Caco-2 (cell line): ENCODE results near the gene AP3B1. TPM values are rescaled to one million over a fixed set of nuclear protein-coding genes. Genes with fewer than 3 reads are reported as not detected.

ENCODE experiments used
- BruUV-seq: library from RNA; stranded (reverse); fragments of 400-500 nt; replicated peaks from 2 replicates; lab custom pipeline; 2021; lab: Mats Ljungman, UMichigan
- CTCF ChIA-PET: fragments of 300-600 bp; sonication (Branson Sonifier 250); formaldehyde crosslinking; loops from one replicate; lab custom pipeline; 2022; ENCODE audit warnings: antibody characterized with exemption; lab: Charles Lee
- POLR2A ChIA-PET: fragments of 300-600 bp; sonication (Branson Sonifier 250); formaldehyde crosslinking; loops from one replicate; lab custom pipeline; 2022; ENCODE audit warnings: antibody characterized with exemption; lab: Charles Lee
- DNase-seq, 2 experiments: peaks; one replicate each; pipeline versions ENCODE4 v3.0.0 to v3.0.0-alpha.2; 2020 to 2022
- H3K27me3 ChIP-seq: replicated peaks from 2 replicates; pipeline ENCODE4 v1.6.0; 2011; ENCODE audit warnings: low read length; ENCODE audit not compliant: control insufficient read depth, insufficient read depth
- H3K36me3 ChIP-seq: 2 replicates; pipeline ENCODE4 v1.5.1; 2011; ENCODE audit warnings: low read length; ENCODE audit not compliant: control insufficient read depth, insufficient read depth
- H3K4me1 ChIP-seq: fragments of 250-450 bp; sonication (Bioruptor Pico); 2 replicates; pipeline ENCODE4 v1.5.1; 2020; ENCODE audit warnings: mild to moderate bottlenecking
- H3K4me3 ChIP-seq: 2 replicates; pipeline ENCODE4 v1.5.1; 2011; ENCODE audit warnings: low read depth, mild to moderate bottlenecking, control low read depth, low read length
- H3K9me3 ChIP-seq: fragments of 250-450 bp; sonication (Bioruptor Pico); 2 replicates; pipeline ENCODE4 v1.5.1; 2020; ENCODE audit warnings: mild to moderate bottlenecking, moderate library complexity
- H3K27ac Mint-ChIP-seq: one replicate; pipeline ENCODE4 v1.8.0; 2022; ENCODE audit warnings: mixed read lengths; ENCODE audit not compliant: unreplicated experiment
- H3K27me3 Mint-ChIP-seq: one replicate; pipeline ENCODE4 v1.8.0; 2022; ENCODE audit warnings: mixed read lengths; ENCODE audit not compliant: insufficient read depth, unreplicated experiment
- H3K36me3 Mint-ChIP-seq: one replicate; pipeline ENCODE4 v1.8.0; 2022; ENCODE audit warnings: mild to moderate bottlenecking, mixed read lengths; ENCODE audit not compliant: insufficient read depth, unreplicated experiment
- H3K4me1 Mint-ChIP-seq: one replicate; pipeline ENCODE4 v1.8.0; 2022; ENCODE audit warnings: low read depth, mixed read lengths; ENCODE audit not compliant: unreplicated experiment
- H3K4me3 Mint-ChIP-seq: one replicate; pipeline ENCODE4 v1.8.0; 2022; ENCODE audit warnings: mild to moderate bottlenecking, moderate library complexity, mixed read lengths; ENCODE audit not compliant: unreplicated experiment
- H3K9me3 Mint-ChIP-seq: one replicate; pipeline ENCODE4 v1.8.0; 2022; ENCODE audit warnings: mixed read lengths; ENCODE audit not compliant: unreplicated experiment
- CTCF ChIP-seq, 2 experiments: fragments of 200-600 bp in 1 of 2; IDR thresholded peaks; 1 replicate in 1 of 2; 2 replicates in 1 of 2; pipeline versions ENCODE4 v1.5.1 to v1.8.0; 2011 to 2022; ENCODE audit warnings: antibody characterized with exemption in 1 of 2, control low read depth in 1 of 2, inconsistent platforms in 1 of 2, low read depth in 1 of 2, low read length in 1 of 2, mild to moderate bottlenecking in 1 of 2, moderate library complexity in 1 of 2; ENCODE audit not compliant: insufficient read depth in 1 of 2, severe bottlenecking in 1 of 2, unreplicated experiment in 1 of 2
- intact Hi-C: fragments of 100-400 bp; cut with micrococcal nuclease; formaldehyde crosslinking; loops from one replicate; pipeline ENCODE4 v1.10.0; 2022; ENCODE audit not compliant: unreplicated experiment
- total RNA-seq: library from RNA; stranded (reverse); gene quantifications from 2 replicates; pipeline ENCODE4 v1.2.3, GENCODE V29; 2022

Gene AP3B1
- total RNA-seq, 1 experiment from 2014 or later, result 52.7 TPM

GRCh38 chr5:78339617-78340436, 45.3 kb upstream of the AP3B1 start:
- BruUV-seq, result no TSS peak
- Histone ChIP-seq H3K4me3 (no peak overlapping the region), H3K9me3 (peaks cover 3% of the 10 kb centered on the region; the same call in 1 of the 2 replicates), H3K27me3 (no peaks in the 10 kb centered on the region), H3K4me1 (no peaks in the 10 kb centered on the region), H3K36me3 (no peaks in the 10 kb centered on the region)
- H3K27ac Mint-ChIP-seq, result no peak overlapping the region
- H3K9me3 Mint-ChIP-seq, result peaks cover 10% of the 10 kb centered on the region
- H3K27me3 Mint-ChIP-seq, result no peaks in the 10 kb centered on the region
- H3K4me3 Mint-ChIP-seq, result no peak overlapping the region
- TF ChIP-seq CTCF (IDR thresholded peaks at IDR 0.05; ENCODE audit: insufficient read depth in 1 of 2, low read depth in 1 of 2, low read length in 1 of 2, severe bottlenecking in 1 of 2, unreplicated experiment in 1 of 2), result no peak
- ChIA-PET CTCF (no interaction called here), POLR2A (no interaction called here)
- H3K36me3 Mint-ChIP-seq, result no peaks in the 10 kb centered on the region
- DNase-seq, result no peak
- H3K4me1 Mint-ChIP-seq, result no peaks in the 10 kb centered on the region
- intact Hi-C loops, result no loop called here

- Mint-ChIP-seq H3K4me3 (no peak overlapping the region), H3K36me3 (no peaks in the 10 kb centered on the region), H3K27ac (no peak overlapping the region), H3K27me3 (no peaks in the 10 kb centered on the region), H3K4me1 (peaks cover 3% of the 10 kb centered on the region), H3K9me3 (peaks cover 10% of the 10 kb centered on the region)
- peaks cover 3% of the 10 kb centered on the region; the same call in 1 of the 2 replicates for H3K9me3 ChIP-seq
- BruUV-seq, result no TSS peak
- H3K36me3 ChIP-seq, result no peaks in the 10 kb centered on the region
- no peaks in the 10 kb centered on the region for H3K27me3 ChIP-seq
- no peak for TF ChIP-seq CTCF (IDR thresholded peaks at IDR 0.05; ENCODE audit: insufficient read depth in 1 of 2, low read depth in 1 of 2, low read length in 1 of 2, severe bottlenecking in 1 of 2, unreplicated experiment in 1 of 2)
- no peak for DNase-seq
- peaks cover 9% of the 10 kb centered on the region for H3K4me1 ChIP-seq
- ChIA-PET POLR2A (no interaction called here), CTCF (no interaction called here)
- intact Hi-C loops, result no loop called here
- no peak overlapping the region for H3K4me3 ChIP-seq
Measured at GRCh38 chr5:78336698-78337097, 42.2 kb upstream of the AP3B1 start.

GRCh38 chr5:78335976-78336375, 41.5 kb upstream of the AP3B1 start:
- no peaks in the 10 kb centered on the region for H3K27me3 Mint-ChIP-seq
- H3K4me3 Mint-ChIP-seq, result no peak overlapping the region
- no TSS peak for BruUV-seq
- H3K4me1 ChIP-seq, result peaks cover 15% of the 10 kb centered on the region
- peaks cover 3% of the 10 kb centered on the region; the same call in 1 of the 2 replicates for H3K9me3 ChIP-seq
- H3K9me3 Mint-ChIP-seq, result peaks cover 10% of the 10 kb centered on the region
- H3K4me1 Mint-ChIP-seq, result peaks cover 9% of the 10 kb centered on the region
- no peak for TF ChIP-seq CTCF (IDR thresholded peaks at IDR 0.05; ENCODE audit: insufficient read depth in 1 of 2, low read depth in 1 of 2, low read length in 1 of 2, severe bottlenecking in 1 of 2, unreplicated experiment in 1 of 2)
- intact Hi-C loops, result no loop called here
- no peaks in the 10 kb centered on the region for H3K36me3 ChIP-seq
- H3K36me3 Mint-ChIP-seq, result no peaks in the 10 kb centered on the region
- DNase-seq, result no peak
- no peaks in the 10 kb centered on the region for H3K27me3 ChIP-seq
- no peak overlapping the region for H3K4me3 ChIP-seq
- POLR2A ChIA-PET, result no interaction called here
- CTCF ChIA-PET, result no interaction called here
- no peak overlapping the region for H3K27ac Mint-ChIP-seq
